H9 (cell line): Measurements from ENCODE around the gene PLA2G15. TPM values are rescaled to one million over a fixed set of nuclear protein-coding genes. Genes with fewer than 3 reads are reported as not detected.

Experiments used
- DNase-seq: peaks from one replicate; pipeline ENCODE4 v3.0.0-alpha.2; 2017
- H2AFZ ChIP-seq: one replicate; pipeline ENCODE4 v1.6.1; 2013; ENCODE audit warnings: mild to moderate bottlenecking, low read length, control low read depth, moderate library complexity
- H2AK5ac ChIP-seq: 2 replicates; pipeline ENCODE4 v1.6.1; 2013; ENCODE audit warnings: low read length, control low read depth, mixed read lengths; ENCODE audit not compliant: insufficient read length
- H2BK120ac ChIP-seq: one replicate; pipeline ENCODE4 v1.6.1; 2013; ENCODE audit warnings: low read depth, mild to moderate bottlenecking, low read length, control low read depth, inconsistent platforms; ENCODE audit not compliant: poor library complexity, severe bottlenecking
- H2BK12ac ChIP-seq: 2 replicates; pipeline ENCODE4 v1.6.1; 2013; ENCODE audit warnings: low read length, control low read depth, mixed read lengths, low read depth; ENCODE audit not compliant: insufficient read length
- H2BK15ac ChIP-seq: 2 replicates; pipeline ENCODE4 v1.6.1; 2013; ENCODE audit warnings: low read depth, low read length, control low read depth
- H2BK20ac ChIP-seq: one replicate; pipeline ENCODE4 v1.6.1; 2013; ENCODE audit warnings: low read depth, mild to moderate bottlenecking, low read length, control low read depth, inconsistent platforms; ENCODE audit not compliant: poor library complexity, severe bottlenecking
- H2BK5ac ChIP-seq: 2 replicates; pipeline ENCODE4 v1.6.1; 2013; ENCODE audit warnings: low read length, control low read depth, mixed read lengths; ENCODE audit not compliant: insufficient read length
- H3K14ac ChIP-seq: 2 replicates; pipeline ENCODE4 v1.6.1; 2013; ENCODE audit warnings: low read length, control low read depth; ENCODE audit not compliant: insufficient read depth
- H3K18ac ChIP-seq: 2 replicates; pipeline ENCODE4 v1.6.1; 2013; ENCODE audit warnings: low read depth, mild to moderate bottlenecking, mixed read lengths, low read length, control low read depth; ENCODE audit not compliant: insufficient read length
- H3K23ac ChIP-seq: 2 replicates; pipeline ENCODE4 v1.6.1; 2013; ENCODE audit warnings: low read length, control low read depth, mixed read lengths, low read depth; ENCODE audit not compliant: insufficient read length
- H3K23me2 ChIP-seq: 2 replicates; pipeline ENCODE4 v1.6.1; 2013; ENCODE audit warnings: low read depth, mild to moderate bottlenecking, mixed read lengths, low read length, control low read depth; ENCODE audit not compliant: insufficient read length, poor library complexity, severe bottlenecking
- H3K27ac ChIP-seq: 2 replicates; pipeline ENCODE4 v1.5.1; 2013; ENCODE audit warnings: low read length, control low read depth, mixed read lengths, low read depth; ENCODE audit not compliant: insufficient read length
- H3K27me3 ChIP-seq: 2 replicates; pipeline ENCODE4 v1.6.1; 2013; ENCODE audit warnings: low read length, control low read depth, inconsistent platforms; ENCODE audit not compliant: insufficient read depth
- H3K4ac ChIP-seq: 2 replicates; pipeline ENCODE4 v1.6.1; 2013; ENCODE audit warnings: low read depth, mild to moderate bottlenecking, control low read depth, inconsistent platforms, low read length, moderate library complexity
- H3K4me1 ChIP-seq: 2 replicates; pipeline ENCODE4 v1.6.1; 2013; ENCODE audit warnings: low read length, control low read depth, inconsistent platforms; ENCODE audit not compliant: insufficient read depth
- H3K4me2 ChIP-seq: 2 replicates; pipeline ENCODE4 v1.6.1; 2013; ENCODE audit warnings: low read length, control low read depth, mixed read lengths; ENCODE audit not compliant: insufficient read length, insufficient read depth
- H3K56ac ChIP-seq: 2 replicates; pipeline ENCODE4 v1.6.1; 2013; ENCODE audit warnings: low read depth, mild to moderate bottlenecking, mixed read lengths, low read length, control low read depth; ENCODE audit not compliant: insufficient read length
- H3K79me1 ChIP-seq: 2 replicates; pipeline ENCODE4 v1.6.1; 2013; ENCODE audit warnings: low read depth, mild to moderate bottlenecking, moderate library complexity, low read length, control low read depth, inconsistent platforms; ENCODE audit not compliant: insufficient read depth, poor library complexity, severe bottlenecking
- H3K79me2 ChIP-seq: 2 replicates; pipeline ENCODE4 v1.6.1; 2013; ENCODE audit warnings: low read length, control low read depth, inconsistent platforms; ENCODE audit not compliant: insufficient read depth
- H3K9ac ChIP-seq: 2 replicates; pipeline ENCODE4 v1.6.1; 2013; ENCODE audit warnings: low read length, control low read depth, mixed read lengths; ENCODE audit not compliant: insufficient read length; ENCODE audit errors: extremely low read depth
- H3K9me3 ChIP-seq: one replicate; pipeline ENCODE4 v1.6.1; 2013; ENCODE audit warnings: low read depth, low read length, inconsistent platforms; ENCODE audit not compliant: control insufficient read depth
- H3T11ph ChIP-seq: one replicate; pipeline ENCODE4 v1.6.1; 2013; ENCODE audit warnings: mild to moderate bottlenecking, low read length, control low read depth, inconsistent platforms
- H4K20me1 ChIP-seq: one replicate; pipeline ENCODE4 v1.6.1; 2013; ENCODE audit not compliant: control insufficient read depth, insufficient read length, insufficient read depth
- H4K5ac ChIP-seq: 2 replicates; pipeline ENCODE4 v1.6.1; 2013; ENCODE audit warnings: low read depth, mild to moderate bottlenecking, mixed read lengths, low read length, control low read depth; ENCODE audit not compliant: insufficient read length
- H4K8ac ChIP-seq: replicated peaks from 2 replicates; pipeline ENCODE4 v1.6.1; 2013; ENCODE audit warnings: low read length, control low read depth, mixed read lengths, low read depth; ENCODE audit not compliant: insufficient read length
- H4K91ac ChIP-seq: 2 replicates; pipeline ENCODE4 v1.6.1; 2013; ENCODE audit warnings: low read depth, mild to moderate bottlenecking, moderate library complexity, mixed read lengths, low read length, control low read depth; ENCODE audit not compliant: insufficient read length
- H3K27ac Mint-ChIP-seq, 3 experiments: 2 replicates in 2 of 3; 3 replicates in 1 of 3; pipeline ENCODE4 v1.8.0; 2020 to 2021; ENCODE audit warnings: mixed read lengths in 3 of 3, mild to moderate bottlenecking in 1 of 3, moderate library complexity in 1 of 3
- H3K27me3 Mint-ChIP-seq: 2 replicates; pipeline ENCODE4 v1.8.0; 2021; ENCODE audit warnings: low read depth, mild to moderate bottlenecking, moderate library complexity, mixed read lengths
- H3K36me3 Mint-ChIP-seq, 3 experiments: 2 replicates in 2 of 3; 3 replicates in 1 of 3; pipeline ENCODE4 v1.8.0; 2020 to 2021; ENCODE audit warnings: low read depth in 3 of 3, mixed read lengths in 3 of 3; ENCODE audit not compliant: insufficient read depth in 1 of 3
- H3K4me1 Mint-ChIP-seq, 2 experiments: 2 replicates each; pipeline ENCODE4 v1.8.0; 2020; ENCODE audit warnings: mixed read lengths in 2 of 2
- H3K4me3 Mint-ChIP-seq, 2 experiments: 2 replicates in 1 of 2; 3 replicates in 1 of 2; pipeline ENCODE4 v1.8.0; 2020 to 2021; ENCODE audit warnings: mild to moderate bottlenecking in 2 of 2, mixed read lengths in 2 of 2, moderate library complexity in 1 of 2
- H3K9me3 Mint-ChIP-seq, 2 experiments: 2 replicates in 1 of 2; 3 replicates in 1 of 2; pipeline ENCODE4 v1.8.0; 2020; ENCODE audit warnings: mild to moderate bottlenecking in 2 of 2, mixed read lengths in 2 of 2, moderate library complexity in 1 of 2
- CTCF ChIP-seq: fragments of 200-600 bp; sonication (generic); conservative IDR thresholded peaks from 3 replicates; pipeline ENCODE4 v1.8.0; 2021; ENCODE audit warnings: antibody characterized with exemption, mild to moderate bottlenecking
- WGBS: extraction: QIAGEN DNeasy Blood & Tissue Kit; methylation state at CpG from one replicate; pipeline ENCODE4 v1.1.7; 2013; ENCODE audit warnings: missing lambda C conversion rate, low lambda C conversion rate, mixed read lengths; ENCODE audit not compliant: insufficient read length; ENCODE audit errors: extremely low coverage; 5-methylcytosine and 5-hydroxymethylcytosine counted together
- total RNA-seq: library from RNA; stranded (reverse); gene quantifications from 2 replicates; pipeline ENCODE4 v1.2.1, GENCODE V29; 2021

Gene PLA2G15
- total RNA-seq, 1 experiment from 2014 or later: 11.0 TPM

GRCh38 chr16:68227183-68227793, 17.9 kb upstream of the PLA2G15 start:
- H3K56ac ChIP-seq: no peak overlapping the region
- H3K4ac ChIP-seq: no peak overlapping the region
- H3K27me3 ChIP-seq: no peaks in the 10 kb centered on the region
- H4K20me1 ChIP-seq: no peaks in the 10 kb centered on the region
- H3K9me3 ChIP-seq: no peaks in the 10 kb centered on the region
- Mint-ChIP-seq H3K9me3 (no peaks in the 10 kb centered on the region), H3K27ac (no peak overlapping the region), H3K4me3 (no peak overlapping the region), H3K4me1 (peaks cover 0 to 2% of the 10 kb centered on the region in 2 experiments; a peak in 1 of 4 replicates), H3K36me3 (peaks cover 6 to 41% (median 34%) of the 10 kb centered on the region in 3 experiments; a peak in 6 of 7 replicates), H3K27me3 (no peaks in the 10 kb centered on the region)
- H2AK5ac ChIP-seq: no peak overlapping the region
- H3K9ac ChIP-seq: no peak overlapping the region
- H3K27ac ChIP-seq: no peak overlapping the region
- WGBS: no CpG with 5 or more reads among the region's 3 CpGs
- no peak overlapping the region for H3K23ac ChIP-seq
- no peak overlapping the region for H3T11ph ChIP-seq
- H4K91ac ChIP-seq: no peak overlapping the region
- H3K23me2 ChIP-seq: no peaks in the 10 kb centered on the region
- DNase-seq: no peak
- TF ChIP-seq CTCF: no peak
- no peak overlapping the region for H2AFZ ChIP-seq
- no peaks in the 10 kb centered on the region for H3K79me2 ChIP-seq
- H3K4me2 ChIP-seq: no peak overlapping the region
- no peak overlapping the region for H2BK15ac ChIP-seq
- H3K18ac ChIP-seq: no peak overlapping the region
- H3K4me1 ChIP-seq: peaks cover 2% of the 10 kb centered on the region; the same call in 1 of the 2 replicates
- H3K79me1 ChIP-seq: no peaks in the 10 kb centered on the region
- no peak overlapping the region for H2BK12ac ChIP-seq
- H4K8ac ChIP-seq: no peak overlapping the region
- no peak overlapping the region for H4K5ac ChIP-seq
- no peak overlapping the region for H3K14ac ChIP-seq
- no peak overlapping the region for H2BK120ac ChIP-seq
- H2BK5ac ChIP-seq: no peak overlapping the region
- H2BK20ac ChIP-seq: no peak overlapping the region
